PC-3 (cell line): Measurements from ENCODE around the gene TRMU. TPM values are rescaled to one million over a fixed set of nuclear protein-coding genes. Genes with fewer than 3 reads are reported as not detected.

ENCODE experiments used
- ATAC-seq: fragments of 200-7000 bp; cut with Tn5 transposase; 2 replicates; pipeline ENCODE4 v1.9.1; 2020; ENCODE audit warnings: mild to moderate bottlenecking, moderate library complexity
- BruUV-seq: library from RNA; stranded (reverse); fragments of 400-500 nt; replicated peaks from 2 replicates; lab custom pipeline; 2021; lab: Mats Ljungman, UMichigan
- CTCF ChIA-PET: fragments of 300-600 bp; sonication (Branson Sonifier 250); formaldehyde crosslinking; loops from one replicate; lab custom pipeline; 2022; ENCODE audit warnings: antibody characterized with exemption; lab: Charles Lee
- POLR2A ChIA-PET: fragments of 300-600 bp; sonication (Branson Sonifier 250); formaldehyde crosslinking; loops from one replicate; lab custom pipeline; 2022; ENCODE audit warnings: antibody characterized with exemption; ENCODE audit not compliant: unreplicated experiment; lab: Charles Lee
- DNase-seq: peaks from one replicate; pipeline ENCODE4 v3.0.0-alpha.2; 2015
- H2AFZ ChIP-seq: fragments of 300-600 bp; sonication (generic); 2 replicates; pipeline ENCODE4 v1.6.0; 2016; ENCODE audit warnings: antibody characterized with exemption, low read length
- H3F3A ChIP-seq: fragments of 300-600 bp; sonication (generic); one replicate; pipeline ENCODE4 v1.6.0; 2017; ENCODE audit warnings: antibody characterized with exemption, low read length, control low read depth, mild to moderate bottlenecking; ENCODE audit not compliant: unreplicated experiment
- H3K27ac ChIP-seq: fragments of 300-600 bp; sonication (generic); 2 replicates; pipeline ENCODE4 v1.5.1; 2016; ENCODE audit warnings: mild to moderate bottlenecking, low read length
- H3K27me3 ChIP-seq: fragments of 300-600 bp; sonication (generic); 2 replicates; pipeline ENCODE4 v1.6.1; 2016; ENCODE audit warnings: low read length, mixed read lengths
- H3K36me3 ChIP-seq: fragments of 300-600 bp; sonication (generic); 2 replicates; pipeline ENCODE4 v1.6.1; 2016; ENCODE audit warnings: low read depth, mixed run types, low read length, mixed read lengths
- H3K4me1 ChIP-seq: fragments of 300-600 bp; sonication (generic); 2 replicates; pipeline ENCODE4 v1.5.1; 2016; ENCODE audit warnings: low read length; ENCODE audit not compliant: insufficient read depth
- H3K4me2 ChIP-seq: fragments of 300-600 bp; sonication (generic); 2 replicates; pipeline ENCODE4 v1.6.0; 2016; ENCODE audit warnings: low read length
- H3K4me3 ChIP-seq: fragments of 300-600 bp; sonication (generic); 2 replicates; pipeline ENCODE4 v1.5.1; 2016; ENCODE audit warnings: mild to moderate bottlenecking, low read length, mixed read lengths
- H3K79me2 ChIP-seq: fragments of 300-600 bp; sonication (generic); 2 replicates; pipeline ENCODE4 v1.6.1; 2017; ENCODE audit warnings: low read length, mixed read lengths
- H3K9ac ChIP-seq: fragments of 300-600 bp; sonication (generic); 2 replicates; pipeline ENCODE4 v1.6.0; 2016; ENCODE audit warnings: mild to moderate bottlenecking, low read length
- H3K9me2 ChIP-seq: fragments of 300-600 bp; sonication (generic); replicated peaks from 2 replicates; pipeline ENCODE4 v1.6.1; 2016; ENCODE audit warnings: mixed run types, low read length, mixed read lengths
- H3K9me3 ChIP-seq: fragments of 300-600 bp; sonication (generic); 2 replicates; pipeline ENCODE4 v1.6.1; 2016; ENCODE audit warnings: low read length, mixed read lengths
- H4K20me1 ChIP-seq: fragments of 300-600 bp; sonication (generic); 2 replicates; pipeline ENCODE4 v1.6.1; 2016; ENCODE audit warnings: low read length, mixed read lengths
- EZH2 ChIP-seq: fragments of 300-600 bp; sonication (generic); IDR thresholded peaks from one replicate; pipeline ENCODE4 v1.6.1; 2017; ENCODE audit warnings: antibody characterized with exemption, mild to moderate bottlenecking, low read length; ENCODE audit not compliant: unreplicated experiment
- EZH2phosphoT487 ChIP-seq: fragments of 300-600 bp; sonication (generic); IDR thresholded peaks from 2 replicates; pipeline ENCODE4 v1.6.1; 2018; ENCODE audit warnings: mild to moderate bottlenecking, antibody characterized with exemption, low read length, borderline replicate concordance
- intact Hi-C: fragments of 100-400 bp; cut with micrococcal nuclease; formaldehyde crosslinking; loops from 2 replicates; pipeline ENCODE4 v1.9.0; 2023
- total RNA-seq: library from RNA; depleted of rRNA; stranded (reverse); fragments of >200 nt; gene quantifications from 2 replicates; pipeline ENCODE4 v1.2.3, GENCODE V29; 2014
- TF ChIP-seq, protein P1 (sequence below): fragments of 300-600 bp; sonication (generic); conservative IDR thresholded peaks from 2 replicates; pipeline ENCODE4 v1.5.1; 2017; ENCODE audit warnings: antibody characterized with exemption, low read depth, mild to moderate bottlenecking, low read length

Gene TRMU
- total RNA-seq, 1 experiment from 2014 or later = 63.5 TPM

GRCh38 chr22:46357711-46358520 is 22.4 kb downstream of the TRMU start:
- Histone ChIP-seq H3K27me3 (no peaks in the 10 kb centered on the region), H3K79me2 (no peaks in the 10 kb centered on the region), H3F3A (no peaks in the 10 kb centered on the region), H3K9ac (no peak overlapping the region), H4K20me1 (no peaks in the 10 kb centered on the region), H3K27ac (no peak overlapping the region), H3K9me3 (no peaks in the 10 kb centered on the region), H3K9me2 (no peaks in the 10 kb centered on the region), H3K36me3 (peaks cover 15% of the 10 kb centered on the region), H3K4me3 (no peak overlapping the region), H3K4me2 (no peak overlapping the region), H3K4me1 (peaks cover 4% of the 10 kb centered on the region; the same call in 1 of the 2 replicates), H2AFZ (no peak overlapping the region)
- no TSS peak for BruUV-seq
- CTCF ChIA-PET = no interaction called here
- intact Hi-C loops = no loop called here
- TF ChIP-seq EZH2phosphoT487 (no peak), EZH2 (no peak)
- TF ChIP-seq, protein P1, sequence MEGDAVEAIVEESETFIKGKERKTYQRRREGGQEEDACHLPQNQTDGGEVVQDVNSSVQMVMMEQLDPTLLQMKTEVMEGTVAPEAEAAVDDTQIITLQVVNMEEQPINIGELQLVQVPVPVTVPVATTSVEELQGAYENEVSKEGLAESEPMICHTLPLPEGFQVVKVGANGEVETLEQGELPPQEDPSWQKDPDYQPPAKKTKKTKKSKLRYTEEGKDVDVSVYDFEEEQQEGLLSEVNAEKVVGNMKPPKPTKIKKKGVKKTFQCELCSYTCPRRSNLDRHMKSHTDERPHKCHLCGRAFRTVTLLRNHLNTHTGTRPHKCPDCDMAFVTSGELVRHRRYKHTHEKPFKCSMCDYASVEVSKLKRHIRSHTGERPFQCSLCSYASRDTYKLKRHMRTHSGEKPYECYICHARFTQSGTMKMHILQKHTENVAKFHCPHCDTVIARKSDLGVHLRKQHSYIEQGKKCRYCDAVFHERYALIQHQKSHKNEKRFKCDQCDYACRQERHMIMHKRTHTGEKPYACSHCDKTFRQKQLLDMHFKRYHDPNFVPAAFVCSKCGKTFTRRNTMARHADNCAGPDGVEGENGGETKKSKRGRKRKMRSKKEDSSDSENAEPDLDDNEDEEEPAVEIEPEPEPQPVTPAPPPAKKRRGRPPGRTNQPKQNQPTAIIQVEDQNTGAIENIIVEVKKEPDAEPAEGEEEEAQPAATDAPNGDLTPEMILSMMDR = no peak
- ATAC-seq (no peak), DNase-seq (no peak)
- POLR2A ChIA-PET = no interaction called here

GRCh38 chr22:46358766-46359165 is 23.3 kb downstream of the TRMU start:
- Histone ChIP-seq H3K4me3 (no peak overlapping the region), H3F3A (no peaks in the 10 kb centered on the region), H3K9me2 (no peaks in the 10 kb centered on the region), H2AFZ (no peak overlapping the region), H3K27ac (no peak overlapping the region), H4K20me1 (no peaks in the 10 kb centered on the region), H3K9me3 (no peaks in the 10 kb centered on the region), H3K79me2 (no peaks in the 10 kb centered on the region), H3K9ac (no peak overlapping the region), H3K4me1 (no peaks in the 10 kb centered on the region), H3K27me3 (no peaks in the 10 kb centered on the region), H3K36me3 (peaks cover 11% of the 10 kb centered on the region; the same call in 1 of the 2 replicates), H3K4me2 (no peak overlapping the region)
- BruUV-seq = no TSS peak
- ATAC-seq (no peak), DNase-seq (no peak)
- TF ChIP-seq EZH2phosphoT487 (no peak), EZH2 (no peak)
- TF ChIP-seq, protein P1 = no peak
- ChIA-PET POLR2A (no interaction called here), CTCF (no interaction called here)
- intact Hi-C loops = no loop called here

GRCh38 chr22:46359362-46359761 is 23.8 kb downstream of the TRMU start:
- intact Hi-C loops = no loop called here
- H4K20me1 ChIP-seq = no peaks in the 10 kb centered on the region
- no peak for TF ChIP-seq EZH2
- no peak for TF ChIP-seq EZH2phosphoT487
- TF ChIP-seq, protein P1 = no peak
- peaks cover 8% of the 10 kb centered on the region; the same call in 1 of the 2 replicates for H3K36me3 ChIP-seq
- DNase-seq (no peak), ATAC-seq (no peak)
- no peaks in the 10 kb centered on the region for H3K9me3 ChIP-seq
- no peak overlapping the region for H3K9ac ChIP-seq
- no peak overlapping the region for H3K4me3 ChIP-seq
- H3K79me2 ChIP-seq = no peaks in the 10 kb centered on the region
- H3K27me3 ChIP-seq = no peaks in the 10 kb centered on the region
- POLR2A ChIA-PET = no interaction called here
- no peak overlapping the region for H3K27ac ChIP-seq
- H3K4me2 ChIP-seq = no peak overlapping the region
- no peaks in the 10 kb centered on the region for H3F3A ChIP-seq
- CTCF ChIA-PET = no interaction called here
- no peak overlapping the region for H2AFZ ChIP-seq
- H3K9me2 ChIP-seq = no peaks in the 10 kb centered on the region
- H3K4me1 ChIP-seq = no peaks in the 10 kb centered on the region
- no TSS peak for BruUV-seq
